Caco-2 (cell line): Measurements from ENCODE around the gene TMEM30B. TPM values are rescaled to one million over a fixed set of nuclear protein-coding genes. Genes with fewer than 3 reads are reported as not detected.

ENCODE experiments used
- BruUV-seq: library from RNA; stranded (reverse); fragments of 400-500 nt; replicated peaks from 2 replicates; lab custom pipeline; 2021; lab: Mats Ljungman, UMichigan
- CTCF ChIA-PET: fragments of 300-600 bp; sonication (Branson Sonifier 250); formaldehyde crosslinking; loops from one replicate; lab custom pipeline; 2022; ENCODE audit warnings: antibody characterized with exemption; lab: Charles Lee
- POLR2A ChIA-PET: fragments of 300-600 bp; sonication (Branson Sonifier 250); formaldehyde crosslinking; loops from one replicate; lab custom pipeline; 2022; ENCODE audit warnings: antibody characterized with exemption; lab: Charles Lee
- DNase-seq, 2 experiments: peaks; one replicate each; pipeline versions ENCODE4 v3.0.0 to v3.0.0-alpha.2; 2020 to 2022
- H3K27me3 ChIP-seq: replicated peaks from 2 replicates; pipeline ENCODE4 v1.6.0; 2011; ENCODE audit warnings: low read length; ENCODE audit not compliant: control insufficient read depth, insufficient read depth
- H3K36me3 ChIP-seq: 2 replicates; pipeline ENCODE4 v1.5.1; 2011; ENCODE audit warnings: low read length; ENCODE audit not compliant: control insufficient read depth, insufficient read depth
- H3K4me1 ChIP-seq: fragments of 250-450 bp; sonication (Bioruptor Pico); 2 replicates; pipeline ENCODE4 v1.5.1; 2020; ENCODE audit warnings: mild to moderate bottlenecking
- H3K4me3 ChIP-seq: 2 replicates; pipeline ENCODE4 v1.5.1; 2011; ENCODE audit warnings: low read depth, mild to moderate bottlenecking, control low read depth, low read length
- H3K9me3 ChIP-seq: fragments of 250-450 bp; sonication (Bioruptor Pico); 2 replicates; pipeline ENCODE4 v1.5.1; 2020; ENCODE audit warnings: mild to moderate bottlenecking, moderate library complexity
- H3K27ac Mint-ChIP-seq: one replicate; pipeline ENCODE4 v1.8.0; 2022; ENCODE audit warnings: mixed read lengths; ENCODE audit not compliant: unreplicated experiment
- H3K27me3 Mint-ChIP-seq: one replicate; pipeline ENCODE4 v1.8.0; 2022; ENCODE audit warnings: mixed read lengths; ENCODE audit not compliant: insufficient read depth, unreplicated experiment
- H3K36me3 Mint-ChIP-seq: one replicate; pipeline ENCODE4 v1.8.0; 2022; ENCODE audit warnings: mild to moderate bottlenecking, mixed read lengths; ENCODE audit not compliant: insufficient read depth, unreplicated experiment
- H3K4me1 Mint-ChIP-seq: one replicate; pipeline ENCODE4 v1.8.0; 2022; ENCODE audit warnings: low read depth, mixed read lengths; ENCODE audit not compliant: unreplicated experiment
- H3K4me3 Mint-ChIP-seq: one replicate; pipeline ENCODE4 v1.8.0; 2022; ENCODE audit warnings: mild to moderate bottlenecking, moderate library complexity, mixed read lengths; ENCODE audit not compliant: unreplicated experiment
- H3K9me3 Mint-ChIP-seq: one replicate; pipeline ENCODE4 v1.8.0; 2022; ENCODE audit warnings: mixed read lengths; ENCODE audit not compliant: unreplicated experiment
- intact Hi-C: fragments of 100-400 bp; cut with micrococcal nuclease; formaldehyde crosslinking; loops from one replicate; pipeline ENCODE4 v1.10.0; 2022; ENCODE audit not compliant: unreplicated experiment
- total RNA-seq: library from RNA; stranded (reverse); gene quantifications from 2 replicates; pipeline ENCODE4 v1.2.3, GENCODE V29; 2022
- TF ChIP-seq, protein P1 (sequence below), 2 experiments: fragments of 200-600 bp in 1 of 2; IDR thresholded peaks; 1 replicate in 1 of 2; 2 replicates in 1 of 2; pipeline versions ENCODE4 v1.5.1 to v1.8.0; 2011 to 2022; ENCODE audit warnings: antibody characterized with exemption in 1 of 2, control low read depth in 1 of 2, inconsistent platforms in 1 of 2, low read depth in 1 of 2, low read length in 1 of 2, mild to moderate bottlenecking in 1 of 2, moderate library complexity in 1 of 2; ENCODE audit not compliant: insufficient read depth in 1 of 2, severe bottlenecking in 1 of 2, unreplicated experiment in 1 of 2

Gene TMEM30B
- total RNA-seq, 1 experiment from 2014 or later = 32.5 TPM

DNA sequence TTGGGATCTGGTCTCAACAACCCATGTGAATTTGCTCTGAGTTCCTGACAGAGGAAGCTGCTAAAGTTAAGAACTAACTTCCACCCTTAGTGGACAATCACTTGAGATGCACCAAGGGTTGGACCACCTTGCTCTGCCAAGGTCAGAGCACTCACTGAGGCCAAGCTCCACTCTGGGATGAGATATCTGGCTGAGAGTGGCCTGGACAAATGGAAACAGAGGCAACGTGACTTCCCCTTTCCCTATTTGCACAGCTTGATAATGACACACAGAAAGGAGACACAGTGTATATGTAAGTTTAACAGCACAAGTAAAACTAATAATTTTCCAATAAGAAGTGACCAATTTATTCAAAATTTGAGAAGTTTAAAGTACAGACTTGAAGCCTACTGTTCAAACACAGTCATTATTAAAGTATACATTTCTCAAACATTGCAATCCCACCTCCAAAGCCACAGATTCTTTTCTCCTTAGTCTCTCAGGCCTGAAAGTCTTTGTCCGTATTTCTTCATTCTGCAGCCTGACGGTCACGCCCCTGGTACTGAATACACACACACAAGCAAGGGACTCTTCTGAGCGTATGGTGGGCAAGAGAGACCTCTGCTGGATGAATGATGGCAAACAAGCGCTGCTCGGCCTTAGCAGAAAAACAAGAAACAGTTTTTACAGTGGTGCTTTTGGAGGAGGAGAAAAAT, 28.6 kb downstream of the TMEM30B start:
- ChIA-PET POLR2A (no interaction called here), CTCF (interaction anchor here (0.8 to 2.1 kb wide), 2 partner anchors 9 to 628 kb away, joined by 3 to 7 read pairs; no protein-coding TSS in a partner anchor)
- no peaks in the 10 kb centered on the region for H3K36me3 Mint-ChIP-seq
- H3K36me3 ChIP-seq = no peaks in the 10 kb centered on the region
- DNase-seq = peak; percentile 81
- intact Hi-C loops = loop anchor here (1.0 to 10.0 kb wide), 6 partner anchors 227 to 908 kb away; partner anchors contain the start of genes SIX4, SLC38A6 and TRMT5
- no peaks in the 10 kb centered on the region for H3K27me3 ChIP-seq
- no peaks in the 10 kb centered on the region for H3K9me3 Mint-ChIP-seq
- 0 out of 2 replicates have a peak, but pooled peaks cover 4% of the 10 kb centered on the region for H3K4me1 ChIP-seq
- H3K9me3 ChIP-seq = no peaks in the 10 kb centered on the region
- no peak overlapping the region for H3K4me3 ChIP-seq
- H3K4me1 Mint-ChIP-seq = no peaks in the 10 kb centered on the region
- H3K27me3 Mint-ChIP-seq = peaks cover 9% of the 10 kb centered on the region
- H3K27ac Mint-ChIP-seq = no peak overlapping the region
- H3K4me3 Mint-ChIP-seq = no peak overlapping the region
- TF ChIP-seq, protein P1, sequence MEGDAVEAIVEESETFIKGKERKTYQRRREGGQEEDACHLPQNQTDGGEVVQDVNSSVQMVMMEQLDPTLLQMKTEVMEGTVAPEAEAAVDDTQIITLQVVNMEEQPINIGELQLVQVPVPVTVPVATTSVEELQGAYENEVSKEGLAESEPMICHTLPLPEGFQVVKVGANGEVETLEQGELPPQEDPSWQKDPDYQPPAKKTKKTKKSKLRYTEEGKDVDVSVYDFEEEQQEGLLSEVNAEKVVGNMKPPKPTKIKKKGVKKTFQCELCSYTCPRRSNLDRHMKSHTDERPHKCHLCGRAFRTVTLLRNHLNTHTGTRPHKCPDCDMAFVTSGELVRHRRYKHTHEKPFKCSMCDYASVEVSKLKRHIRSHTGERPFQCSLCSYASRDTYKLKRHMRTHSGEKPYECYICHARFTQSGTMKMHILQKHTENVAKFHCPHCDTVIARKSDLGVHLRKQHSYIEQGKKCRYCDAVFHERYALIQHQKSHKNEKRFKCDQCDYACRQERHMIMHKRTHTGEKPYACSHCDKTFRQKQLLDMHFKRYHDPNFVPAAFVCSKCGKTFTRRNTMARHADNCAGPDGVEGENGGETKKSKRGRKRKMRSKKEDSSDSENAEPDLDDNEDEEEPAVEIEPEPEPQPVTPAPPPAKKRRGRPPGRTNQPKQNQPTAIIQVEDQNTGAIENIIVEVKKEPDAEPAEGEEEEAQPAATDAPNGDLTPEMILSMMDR (IDR thresholded peaks at IDR 0.05; ENCODE audit: insufficient read depth in 1 of 2, low read depth in 1 of 2, low read length in 1 of 2, severe bottlenecking in 1 of 2, unreplicated experiment in 1 of 2) = peak; percentile 72 to 91
- no TSS peak for BruUV-seq

DNA sequence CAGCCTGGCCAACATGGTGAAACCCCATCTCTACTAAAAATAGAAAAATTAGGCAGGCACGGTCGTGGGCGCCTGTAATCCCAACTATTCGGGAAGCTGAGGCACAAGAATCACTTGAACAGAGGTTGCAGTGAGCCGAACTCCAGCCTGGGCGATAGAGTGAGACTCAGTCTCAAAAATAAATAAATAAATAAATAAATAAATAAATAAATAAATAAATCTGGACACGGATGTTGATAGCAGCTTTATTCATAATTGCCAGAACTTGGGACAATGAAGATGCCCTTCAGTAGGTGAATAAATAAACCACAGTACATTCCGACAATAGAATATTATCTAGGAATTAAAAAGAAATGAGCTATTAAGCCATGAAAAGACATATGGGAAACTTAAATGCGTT, 31.1 kb downstream of the TMEM30B start:
- CTCF ChIA-PET = no interaction called here
- Mint-ChIP-seq H3K4me1 (no peaks in the 10 kb centered on the region), H3K27ac (no peak overlapping the region), H3K36me3 (no peaks in the 10 kb centered on the region), H3K9me3 (no peaks in the 10 kb centered on the region), H3K27me3 (peaks cover 11% of the 10 kb centered on the region), H3K4me3 (no peak overlapping the region)
- POLR2A ChIA-PET = interaction anchor here (0.6 kb wide), 1 partner anchor 38 kb away, joined by 5 read pairs; no protein-coding TSS in a partner anchor
- H3K4me3 ChIP-seq = no peak overlapping the region
- no peaks in the 10 kb centered on the region for H3K27me3 ChIP-seq
- H3K9me3 ChIP-seq = no peaks in the 10 kb centered on the region
- H3K36me3 ChIP-seq = no peaks in the 10 kb centered on the region
- DNase-seq = no peak
- intact Hi-C loops = loop anchor here (5.0 to 10.0 kb wide), 2 partner anchors 528 to 905 kb away; partner anchors contain the start of gene SIX4
- TF ChIP-seq, protein P1 (IDR thresholded peaks at IDR 0.05; ENCODE audit: insufficient read depth in 1 of 2, low read depth in 1 of 2, low read length in 1 of 2, severe bottlenecking in 1 of 2, unreplicated experiment in 1 of 2) = no peak
- H3K4me1 ChIP-seq = 0 out of 2 replicates have a peak, but pooled peaks cover 4% of the 10 kb centered on the region
- BruUV-seq = no TSS peak

DNA sequence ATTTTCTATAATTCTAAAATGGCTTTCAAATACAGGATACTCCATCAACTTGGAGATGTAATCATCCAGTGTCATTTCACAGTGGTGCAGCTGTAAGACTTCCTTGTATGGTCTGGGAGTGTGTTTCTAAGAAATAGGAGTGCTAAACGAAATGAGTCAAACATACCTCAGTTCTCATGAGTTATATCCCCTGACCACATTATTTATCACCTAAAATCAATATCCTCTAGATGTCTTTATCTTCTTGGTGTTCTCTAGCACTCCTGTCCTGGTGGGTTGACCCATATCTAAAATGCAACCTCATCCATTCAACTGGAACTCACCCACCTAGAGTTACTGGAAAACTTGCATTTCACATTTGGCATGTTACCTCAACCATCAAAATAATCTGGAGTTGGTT, 33.2 kb downstream of the TMEM30B start:
- Histone ChIP-seq H3K36me3 (no peaks in the 10 kb centered on the region), H3K27me3 (no peaks in the 10 kb centered on the region), H3K4me1 (0 out of 2 replicates have a peak, but pooled peaks cover 4% of the 10 kb centered on the region), H3K9me3 (no peaks in the 10 kb centered on the region), H3K4me3 (no peak overlapping the region)
- Mint-ChIP-seq H3K27me3 (peaks cover 11% of the 10 kb centered on the region), H3K9me3 (no peaks in the 10 kb centered on the region), H3K27ac (no peak overlapping the region), H3K4me3 (no peak overlapping the region), H3K36me3 (no peaks in the 10 kb centered on the region), H3K4me1 (no peaks in the 10 kb centered on the region)
- no peak for DNase-seq
- ChIA-PET POLR2A (no interaction called here), CTCF (no interaction called here)
- intact Hi-C loops = no loop called here
- TF ChIP-seq, protein P1 (IDR thresholded peaks at IDR 0.05; ENCODE audit: insufficient read depth in 1 of 2, low read depth in 1 of 2, low read length in 1 of 2, severe bottlenecking in 1 of 2, unreplicated experiment in 1 of 2) = no peak
- no TSS peak for BruUV-seq
